GM12874 (cell line): ENCODE measurements around the gene SDK1.

Experiments used
- TF ChIP-seq, protein P1 (sequence below): IDR thresholded peaks from 2 replicates; pipeline ENCODE4 v1.5.1; 2011; ENCODE audit warnings: low read depth, mild to moderate bottlenecking, control low read depth, low read length, moderate library complexity; ENCODE audit not compliant: insufficient read depth

SDK1 gene

DNA sequence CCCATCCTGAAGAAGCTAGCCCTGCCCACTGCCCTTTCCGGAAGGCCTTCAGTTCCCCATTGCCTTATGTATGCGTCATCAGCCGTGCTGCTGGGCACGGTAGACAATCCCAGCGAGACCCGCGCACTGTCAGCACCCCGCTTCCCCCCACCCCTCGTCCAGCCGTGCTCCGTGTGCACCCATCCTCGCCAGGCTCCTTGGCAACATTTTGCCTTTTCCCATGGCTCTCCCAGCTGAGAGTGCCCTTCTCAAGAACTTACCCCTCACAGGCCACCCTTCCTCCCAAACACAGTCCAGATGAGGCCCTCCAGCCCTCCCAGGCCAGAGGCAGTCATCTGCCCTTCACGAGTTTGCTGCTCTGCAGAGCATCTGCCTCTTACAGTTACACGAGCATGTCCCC, 747.3 kb downstream of the SDK1 start:
- TF ChIP-seq, protein P1, sequence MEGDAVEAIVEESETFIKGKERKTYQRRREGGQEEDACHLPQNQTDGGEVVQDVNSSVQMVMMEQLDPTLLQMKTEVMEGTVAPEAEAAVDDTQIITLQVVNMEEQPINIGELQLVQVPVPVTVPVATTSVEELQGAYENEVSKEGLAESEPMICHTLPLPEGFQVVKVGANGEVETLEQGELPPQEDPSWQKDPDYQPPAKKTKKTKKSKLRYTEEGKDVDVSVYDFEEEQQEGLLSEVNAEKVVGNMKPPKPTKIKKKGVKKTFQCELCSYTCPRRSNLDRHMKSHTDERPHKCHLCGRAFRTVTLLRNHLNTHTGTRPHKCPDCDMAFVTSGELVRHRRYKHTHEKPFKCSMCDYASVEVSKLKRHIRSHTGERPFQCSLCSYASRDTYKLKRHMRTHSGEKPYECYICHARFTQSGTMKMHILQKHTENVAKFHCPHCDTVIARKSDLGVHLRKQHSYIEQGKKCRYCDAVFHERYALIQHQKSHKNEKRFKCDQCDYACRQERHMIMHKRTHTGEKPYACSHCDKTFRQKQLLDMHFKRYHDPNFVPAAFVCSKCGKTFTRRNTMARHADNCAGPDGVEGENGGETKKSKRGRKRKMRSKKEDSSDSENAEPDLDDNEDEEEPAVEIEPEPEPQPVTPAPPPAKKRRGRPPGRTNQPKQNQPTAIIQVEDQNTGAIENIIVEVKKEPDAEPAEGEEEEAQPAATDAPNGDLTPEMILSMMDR, result no peak

DNA sequence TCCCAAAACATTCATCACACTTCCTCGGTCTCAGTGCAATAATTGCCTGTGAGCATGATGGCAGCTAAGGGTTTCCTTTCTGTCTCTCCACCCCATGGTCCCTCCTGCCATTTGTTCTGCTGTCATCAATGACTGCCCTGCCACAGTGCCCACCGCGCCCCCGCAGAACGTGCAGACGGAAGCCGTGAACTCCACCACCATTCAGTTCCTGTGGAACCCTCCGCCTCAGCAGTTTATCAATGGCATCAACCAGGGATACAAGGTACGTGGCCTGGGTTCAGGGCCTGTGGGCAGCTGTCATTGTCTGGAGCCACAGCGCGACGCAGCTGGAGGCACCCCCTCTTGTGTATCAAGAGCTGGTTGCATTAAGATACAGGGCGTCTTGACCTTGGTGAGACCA, 748.1 kb downstream of the SDK1 start:
- TF ChIP-seq, protein P1, result no peak

DNA sequence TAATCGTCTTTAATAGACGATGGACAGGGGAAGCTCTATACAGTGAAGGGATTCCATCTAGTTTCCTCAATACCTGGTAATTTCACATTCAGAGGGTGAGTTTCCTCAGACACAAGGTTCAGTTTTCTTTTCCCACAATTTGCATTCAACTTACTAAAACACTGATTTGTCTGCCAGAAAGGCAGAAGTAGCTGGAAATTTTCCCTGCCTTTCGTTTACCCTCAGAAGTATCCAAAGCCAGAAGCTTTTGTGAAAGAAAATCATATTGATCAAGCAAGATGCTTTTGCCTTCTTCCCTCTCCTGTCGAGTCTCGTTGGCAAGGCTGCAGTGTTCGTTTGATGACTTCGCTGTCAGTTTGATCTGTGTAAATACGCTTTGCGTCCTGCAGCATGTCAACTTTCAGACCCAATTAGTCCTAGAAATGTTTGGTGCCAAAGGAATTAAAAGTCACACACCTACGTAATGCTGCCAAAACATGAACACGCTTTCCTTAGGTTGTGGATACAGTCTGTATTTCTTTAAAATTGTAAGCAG, 749.1 kb downstream of the SDK1 start:
- TF ChIP-seq, protein P1, result no peak

DNA sequence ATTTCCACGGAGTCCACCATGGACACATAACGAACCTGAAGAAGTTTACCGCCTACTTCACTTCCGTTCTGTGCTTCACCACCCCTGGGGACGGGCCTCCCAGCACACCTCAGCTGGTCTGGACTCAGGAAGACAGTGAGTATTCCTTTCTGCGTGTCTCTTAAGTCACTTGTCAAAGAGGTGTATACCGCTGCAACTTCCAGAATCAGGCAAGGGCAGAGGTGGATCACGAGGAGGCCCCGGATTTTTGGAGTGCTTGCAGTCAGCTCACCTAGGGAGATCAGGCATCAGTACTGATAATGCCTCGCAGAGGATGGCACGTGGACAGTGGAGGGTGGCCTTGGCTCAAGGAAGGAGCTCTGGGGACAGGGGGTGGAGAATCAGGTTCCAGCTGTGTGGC, 750.6 kb downstream of the SDK1 start:
- TF ChIP-seq, protein P1, result no peak

DNA sequence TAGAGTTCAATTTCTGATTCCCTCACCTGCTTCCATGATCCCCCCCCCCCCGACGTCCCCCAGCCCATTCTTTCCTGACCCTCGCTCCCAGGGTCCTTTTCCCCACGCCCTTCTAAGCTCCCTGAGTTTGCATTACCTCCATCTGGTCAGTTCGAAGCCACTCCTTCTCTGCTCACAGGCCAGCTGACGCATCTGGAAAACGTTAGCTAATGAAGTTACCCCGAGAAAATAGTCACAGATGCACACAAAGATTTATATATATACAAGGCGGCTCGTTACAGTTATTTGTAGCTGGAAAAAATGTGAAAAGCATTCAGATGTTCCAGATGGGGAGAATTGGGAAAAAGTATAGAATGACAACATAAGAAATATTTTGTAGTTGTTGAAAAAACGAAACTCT, 751.1 kb downstream of the SDK1 start:
- TF ChIP-seq, protein P1, result no peak

DNA sequence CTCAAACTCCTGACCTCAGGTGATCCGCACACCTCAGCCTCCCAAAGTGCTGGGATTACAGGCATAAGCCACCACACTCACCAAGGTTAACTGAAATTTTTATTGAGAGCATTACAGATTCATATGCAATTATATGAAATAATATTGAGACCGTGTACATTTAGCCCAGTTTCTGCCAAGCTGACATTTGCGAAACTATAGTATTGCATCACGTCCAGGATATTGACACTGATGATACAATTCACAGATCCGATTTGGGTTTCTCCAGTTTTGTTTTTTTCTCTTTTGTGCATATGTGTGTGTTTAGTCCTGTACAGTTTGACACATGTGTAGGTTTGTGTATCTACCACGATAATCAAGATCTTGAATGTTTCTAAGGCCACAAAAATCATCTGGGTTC, 753.1 kb downstream of the SDK1 start:
- TF ChIP-seq, protein P1, result no peak

DNA sequence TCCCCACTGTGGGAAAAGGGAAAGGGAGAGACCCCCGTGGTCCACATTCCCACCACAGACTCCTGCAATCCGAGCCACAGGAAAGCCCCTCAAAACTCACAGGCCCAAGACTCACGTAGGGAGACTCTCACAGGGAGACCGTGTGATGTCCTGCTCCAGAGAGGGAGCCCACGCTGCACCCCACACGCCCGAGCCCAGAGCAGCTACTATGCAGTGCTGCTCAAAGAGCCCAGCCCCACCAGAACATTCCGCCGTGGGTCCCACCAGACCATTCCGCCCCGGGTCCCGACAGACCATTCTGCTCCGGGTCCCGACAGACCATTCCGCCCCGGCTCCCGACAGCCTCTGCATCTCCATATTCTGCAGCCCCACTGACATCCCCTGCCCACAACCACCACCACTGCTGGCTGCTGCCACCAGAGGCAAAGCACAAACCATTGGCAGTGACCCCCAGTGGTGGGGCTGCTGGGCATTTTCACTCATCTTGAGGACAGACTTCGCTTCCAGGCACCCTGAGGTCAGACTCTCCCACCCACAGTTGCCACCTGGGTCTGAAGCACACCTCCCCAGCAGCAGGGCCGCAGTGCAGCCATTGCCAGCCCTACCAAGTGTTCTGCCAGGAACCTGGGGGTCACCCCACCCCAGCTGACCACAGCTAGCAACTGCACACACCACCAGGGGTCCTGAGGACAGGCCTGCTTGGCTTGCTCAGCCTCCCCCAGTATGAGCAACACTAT, 755.7 kb downstream of the SDK1 start:
- TF ChIP-seq, protein P1, result no peak
